Raji (cell line): ENCODE data around the gene MAML1.

Experiments
- POLR2A ChIP-seq: IDR thresholded peaks from 2 replicates; pipeline ENCODE4 v1.6.1; 2011; ENCODE audit warnings: low read depth, low read length, control low read depth; ENCODE audit not compliant: insufficient read depth

The MAML1 gene

DNA sequence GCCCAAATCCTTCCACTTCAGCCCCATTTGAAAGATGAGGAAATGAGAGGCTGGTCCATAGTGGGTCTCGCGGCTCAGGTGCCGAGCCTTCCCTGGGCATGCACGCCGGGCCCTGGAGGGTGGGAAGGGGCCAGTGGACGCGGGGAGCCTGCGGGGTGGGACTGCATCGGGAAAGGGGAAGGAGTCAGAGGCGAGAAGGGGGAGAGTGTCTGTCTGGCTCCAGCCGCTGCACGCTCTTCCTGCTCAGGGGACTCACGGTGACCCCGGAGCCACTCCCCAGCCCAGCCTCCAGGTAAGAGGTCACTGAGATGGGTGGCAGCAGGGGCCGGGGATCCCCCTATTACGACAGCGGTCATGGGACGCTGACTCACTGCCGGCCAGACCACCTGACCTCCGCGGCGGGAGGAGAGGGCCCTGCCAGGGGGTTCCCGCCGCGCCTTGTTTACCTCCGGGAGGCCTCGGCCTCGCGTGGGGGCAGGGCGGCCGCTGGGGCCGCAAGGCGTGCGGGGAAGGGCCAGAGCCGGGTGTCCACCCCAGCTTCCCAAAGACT is 86.2 kb downstream of the MAML1 start:
- TF ChIP-seq POLR2A, result peak; percentile 77

DNA sequence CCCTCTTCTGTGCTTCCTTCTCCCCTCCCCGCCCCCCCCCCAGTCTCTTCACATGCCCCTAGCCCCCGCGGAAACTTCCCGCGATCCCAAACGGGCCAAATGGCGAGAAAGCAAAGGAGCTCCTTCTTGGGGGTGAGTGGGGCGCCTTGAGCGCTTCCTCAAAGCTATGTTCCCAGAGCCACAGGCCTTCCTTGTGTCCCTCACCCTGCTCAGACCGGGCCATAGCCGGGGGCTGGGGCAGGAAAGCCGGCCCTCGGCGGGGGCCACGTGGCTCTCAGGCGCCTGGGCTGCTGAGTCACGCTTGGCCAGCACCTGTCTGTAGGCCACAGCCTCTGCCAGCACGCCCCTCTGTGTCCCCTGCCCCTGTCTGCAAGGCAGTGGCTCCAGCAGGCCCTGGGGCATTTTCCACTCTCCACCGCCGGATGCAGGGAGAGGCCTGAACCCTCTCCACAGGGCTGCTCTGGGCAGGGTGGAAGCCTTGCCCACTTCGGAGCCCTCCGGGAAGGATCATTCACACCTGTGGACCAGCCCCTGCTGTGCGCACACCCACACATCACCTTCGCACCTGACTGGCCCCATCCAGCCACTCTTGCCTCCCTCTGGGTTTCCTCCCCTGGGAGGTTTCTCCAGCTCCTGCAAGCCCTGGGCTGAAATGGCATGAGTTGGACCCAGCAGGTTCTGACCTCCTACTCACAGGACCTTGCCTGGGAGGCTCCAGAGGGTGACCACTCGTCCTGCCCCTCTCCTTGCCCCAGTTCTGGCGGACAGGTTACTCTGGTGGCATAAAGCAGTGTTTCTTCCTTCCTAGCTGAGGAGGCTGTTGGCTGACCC is 86.9 kb downstream of the MAML1 start:
- TF ChIP-seq POLR2A, result no peak

DNA sequence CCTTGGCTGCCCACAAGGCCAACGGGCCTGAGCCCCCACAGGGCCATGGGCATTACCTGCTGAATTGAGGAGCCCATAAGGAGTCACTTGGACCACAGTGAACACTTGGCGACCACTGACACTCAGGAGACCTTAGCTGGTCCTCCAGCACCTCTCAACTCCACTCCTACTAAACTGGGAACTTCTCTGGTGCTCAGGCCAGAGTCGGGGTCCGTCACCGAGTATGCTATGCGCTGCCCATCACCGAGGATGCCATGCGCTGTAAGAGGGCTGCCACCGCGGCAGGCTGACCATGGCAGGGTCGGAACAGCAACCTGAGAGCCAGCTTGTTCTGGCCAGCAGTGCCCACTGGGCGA is 87.5 kb downstream of the MAML1 start:
- no peak for TF ChIP-seq POLR2A

DNA sequence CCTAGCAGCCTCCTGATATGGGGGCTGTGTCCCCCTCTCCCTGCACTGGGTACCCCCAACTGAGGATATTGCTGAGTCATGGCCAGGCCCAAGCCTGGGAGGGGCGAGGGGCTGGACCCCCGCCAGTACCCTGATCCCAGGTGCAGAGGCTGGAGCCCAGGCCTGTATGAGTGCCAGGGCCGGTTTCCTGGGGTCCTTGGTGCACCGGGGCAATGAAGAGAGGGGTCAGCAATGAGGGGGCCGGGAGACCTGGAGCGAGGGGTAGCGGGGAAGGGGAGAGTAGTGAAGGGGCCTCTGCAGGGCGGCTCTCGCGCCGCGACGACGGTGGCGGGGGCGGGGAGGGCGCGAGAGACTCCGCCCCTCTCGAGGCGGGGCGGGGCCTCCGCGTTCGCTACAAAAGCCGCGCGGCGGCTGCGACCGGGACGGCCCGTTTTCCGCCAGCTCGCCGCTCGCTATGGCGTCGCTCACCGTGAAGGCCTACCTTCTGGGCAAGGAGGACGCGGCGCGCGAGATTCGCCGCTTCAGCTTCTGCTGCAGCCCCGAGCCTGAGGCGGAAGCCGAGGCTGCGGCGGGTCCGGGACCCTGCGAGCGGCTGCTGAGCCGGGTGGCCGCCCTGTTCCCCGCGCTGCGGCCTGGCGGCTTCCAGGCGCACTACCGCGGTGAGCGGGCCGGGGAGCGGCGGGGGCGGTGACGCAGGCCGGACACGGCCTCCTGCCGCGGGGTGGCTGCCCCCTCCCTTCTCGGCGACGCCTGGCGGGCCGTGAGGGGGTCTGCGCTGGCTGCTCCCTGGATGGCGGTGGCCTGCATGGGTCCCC is 88.1 kb downstream of the MAML1 start, which contains the start of gene SQSTM1:
Gene SQSTM1 (plus strand): TSS at position 423 of the 815 bp plus-strand sequence. CDS start 32 bp downstream, at position 455.
- TF ChIP-seq POLR2A, result peak; percentile 99

DNA sequence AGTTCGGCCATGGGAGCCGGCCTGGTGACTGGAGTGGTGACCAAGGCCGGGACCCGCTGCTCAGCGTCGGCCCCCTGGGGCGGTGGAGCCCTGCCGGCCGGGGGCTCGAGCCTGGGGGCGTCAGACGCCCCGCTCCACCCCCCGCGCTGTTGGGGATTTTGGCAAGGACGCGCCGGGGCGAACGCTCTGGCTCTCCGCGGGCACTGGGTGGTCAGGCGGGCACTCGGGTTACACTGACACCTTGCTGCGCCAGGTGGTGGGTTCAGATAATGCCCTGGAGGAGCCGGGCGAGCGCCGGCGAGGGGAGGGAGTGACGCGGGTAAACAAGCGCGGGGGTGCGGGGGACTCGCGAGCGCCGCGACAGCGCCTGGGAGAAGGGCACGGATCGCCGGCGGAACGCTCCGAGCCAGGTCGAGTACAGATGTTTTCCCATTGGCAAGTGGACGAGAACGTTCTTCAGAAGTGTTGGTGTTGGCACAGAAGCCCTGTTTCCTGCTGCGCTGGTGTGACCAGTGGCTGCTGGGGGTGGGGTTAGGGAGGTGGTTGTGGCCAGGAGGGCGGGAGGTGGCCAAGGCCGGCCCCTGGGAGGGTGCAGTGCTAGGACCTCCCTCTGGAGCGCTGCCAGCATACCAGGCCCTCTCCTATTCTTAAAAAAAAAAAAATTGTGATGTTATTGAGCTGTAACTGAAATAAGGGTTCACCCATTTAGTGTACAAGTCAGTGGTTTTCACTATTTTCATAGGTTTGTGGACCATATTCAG is 88.9 kb downstream of the MAML1 start:
- TF ChIP-seq POLR2A, result peak; percentile 91

DNA sequence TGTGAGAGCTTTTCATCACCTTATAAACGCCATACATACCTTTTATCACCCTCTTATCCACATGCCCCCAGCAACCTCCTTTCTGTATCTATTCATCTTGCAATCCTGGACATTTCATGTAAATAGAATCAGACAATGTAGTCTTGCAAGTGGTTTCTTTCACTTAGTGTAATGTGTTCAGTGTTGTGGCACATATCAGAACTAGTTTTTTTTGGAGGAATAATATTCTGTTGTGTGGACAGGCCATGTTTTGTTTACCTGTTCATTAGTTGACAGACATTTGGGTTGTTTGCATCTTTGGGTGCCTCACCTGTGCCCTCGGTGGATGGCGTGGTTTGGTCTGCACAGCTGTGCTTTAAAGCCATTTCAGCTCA is 89.4 kb downstream of the MAML1 start:
- TF ChIP-seq POLR2A, result no peak

DNA sequence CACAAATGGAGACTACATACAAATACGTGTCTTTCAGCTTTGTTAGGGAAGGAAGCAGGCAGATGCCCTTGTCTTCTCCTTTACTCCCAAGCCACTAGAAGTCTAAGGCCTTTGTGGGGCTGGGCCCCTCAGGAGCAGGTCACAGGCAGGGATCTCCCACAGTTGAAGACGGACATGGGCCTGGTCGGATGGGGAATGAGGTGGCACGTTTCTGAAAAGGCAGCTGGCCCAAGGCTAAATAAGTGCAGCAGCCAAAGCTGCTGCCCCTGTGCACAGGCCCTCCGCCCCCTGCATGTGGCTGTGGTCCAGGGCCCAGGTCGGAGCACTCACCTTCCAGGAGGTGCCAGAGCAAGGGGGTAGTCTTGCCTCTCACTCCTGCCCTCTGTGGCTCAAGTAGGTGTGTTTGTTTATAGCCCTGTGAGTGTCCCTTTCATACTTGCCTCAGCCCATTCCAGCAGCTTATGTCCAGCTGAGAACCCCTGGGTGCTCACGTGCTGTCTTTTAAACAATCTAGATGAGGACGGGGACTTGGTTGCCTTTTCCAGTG is 89.9 kb downstream of the MAML1 start:
- no peak for TF ChIP-seq POLR2A

DNA sequence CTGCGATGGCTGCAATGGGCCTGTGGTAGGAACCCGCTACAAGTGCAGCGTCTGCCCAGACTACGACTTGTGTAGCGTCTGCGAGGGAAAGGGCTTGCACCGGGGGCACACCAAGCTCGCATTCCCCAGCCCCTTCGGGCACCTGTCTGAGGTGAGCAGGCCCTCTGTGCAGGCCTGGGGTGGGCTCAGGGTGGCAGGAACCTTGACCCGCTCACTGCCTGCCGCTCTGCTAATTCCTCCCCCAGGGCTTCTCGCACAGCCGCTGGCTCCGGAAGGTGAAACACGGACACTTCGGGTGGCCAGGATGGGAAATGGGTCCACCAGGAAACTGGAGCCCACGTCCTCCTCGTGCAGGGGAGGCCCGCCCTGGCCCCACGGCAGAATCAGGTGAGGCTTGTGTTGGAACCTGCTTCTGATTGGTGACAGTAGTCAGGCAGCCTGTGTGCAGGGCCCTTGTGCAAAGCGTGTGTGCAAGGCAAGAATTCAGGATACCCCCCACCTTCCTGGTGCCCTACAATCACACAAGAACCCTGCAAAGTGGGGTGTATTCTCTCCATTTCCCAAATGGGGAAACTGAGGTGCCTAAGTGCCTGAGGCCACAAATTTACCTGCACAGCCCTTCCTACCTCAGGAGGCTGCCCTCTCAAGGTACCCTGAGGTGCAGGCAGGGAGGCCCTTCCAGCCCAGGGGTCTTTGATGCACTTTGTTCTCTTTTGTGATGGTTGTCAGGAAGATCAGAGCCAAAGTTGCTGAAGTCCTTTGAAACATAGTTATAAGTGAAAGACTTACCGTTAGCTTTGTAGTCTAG is 91.5 kb downstream of the MAML1 start:
- TF ChIP-seq POLR2A, result no peak

DNA sequence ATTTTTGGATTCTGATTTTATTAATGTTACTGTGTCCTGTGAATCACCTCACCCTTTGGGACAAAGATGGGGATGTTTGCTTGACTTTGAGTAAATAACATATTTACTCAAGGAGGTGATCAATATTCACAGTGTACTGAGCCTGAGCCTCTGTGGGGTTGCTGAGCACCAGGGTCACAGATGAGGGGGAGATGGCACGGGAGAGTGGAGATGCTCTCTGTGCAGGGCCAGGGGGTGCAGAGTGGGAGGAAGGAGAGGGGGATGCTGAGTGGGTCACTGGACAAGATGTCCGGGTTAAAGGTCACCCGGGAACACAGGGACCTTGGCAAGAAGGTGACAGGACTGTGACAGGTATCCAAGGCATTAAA is 92.1 kb downstream of the MAML1 start:
- no peak for TF ChIP-seq POLR2A

DNA sequence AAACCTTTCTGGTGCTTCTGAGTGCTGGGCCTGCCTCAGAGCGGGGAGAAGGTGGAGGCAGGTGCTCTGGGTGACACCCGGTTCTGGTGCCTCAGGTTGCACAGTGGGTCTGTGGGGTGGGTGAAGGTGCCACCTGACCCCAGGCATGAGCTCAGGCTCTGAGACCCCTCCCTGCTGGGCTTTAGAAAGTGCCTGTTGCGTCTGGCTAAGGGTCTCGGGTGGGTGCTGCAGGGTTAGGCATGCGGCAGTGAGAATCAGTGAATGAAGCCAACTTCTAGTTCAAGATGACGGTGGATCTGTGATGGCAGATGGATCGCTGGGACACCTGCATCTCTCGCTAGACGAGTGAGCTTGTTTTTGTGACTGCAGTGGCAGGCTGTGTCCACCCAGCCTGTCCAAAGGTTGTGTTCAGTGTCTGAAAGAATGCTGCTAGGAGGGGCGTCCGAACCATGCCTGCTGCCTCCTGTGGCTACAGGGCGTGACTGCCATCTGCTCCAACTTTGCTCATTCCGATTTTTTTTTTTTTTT is 93.1 kb downstream of the MAML1 start:
- TF ChIP-seq POLR2A, result no peak
